Liver (tissue), 10 donors: ENCODE results near the gene DHX30. TPM values are rescaled to one million over a fixed set of nuclear protein-coding genes. Genes with fewer than 3 reads are reported as not detected.

Source experiments
- DNase-seq: peaks from one replicate; pipeline ENCODE4 v3.0.0-alpha.2; 2017; ENCODE audit warnings: low spot score
- H3K27ac ChIP-seq, 2 donors: one replicate each; pipeline ENCODE4 v1.7.0; 2013; ENCODE audit warnings: inconsistent platforms in 2 of 2, low read length in 2 of 2, control low read depth in 1 of 2, low read depth in 1 of 2, mild to moderate bottlenecking in 1 of 2
- H3K27me3 ChIP-seq, 4 donors: one replicate each; pipeline versions ENCODE4 v1.6.1 to v1.7.0; 2013; ENCODE audit warnings: low read length in 3 of 4, inconsistent platforms in 1 of 4, mild to moderate bottlenecking in 1 of 4, moderate library complexity in 1 of 4; ENCODE audit not compliant: control insufficient read depth in 4 of 4, insufficient read depth in 4 of 4
- H3K36me3 ChIP-seq, 4 donors: one replicate each; pipeline versions ENCODE4 v1.6.1 to v1.7.0; 2013; ENCODE audit warnings: low read length in 3 of 4, mild to moderate bottlenecking in 3 of 4, low read depth in 1 of 4, moderate library complexity in 1 of 4; ENCODE audit not compliant: control insufficient read depth in 4 of 4, insufficient read depth in 3 of 4
- H3K4me1 ChIP-seq, 4 donors: one replicate each; pipeline versions ENCODE4 v1.6.1 to v1.7.0; 2013; ENCODE audit warnings: low read length in 3 of 4, mild to moderate bottlenecking in 3 of 4, moderate library complexity in 1 of 4; ENCODE audit not compliant: control insufficient read depth in 4 of 4, insufficient read depth in 4 of 4
- H3K4me3 ChIP-seq, 3 donors: one replicate each; pipeline versions ENCODE4 v1.6.1 to v1.7.0; 2013; ENCODE audit warnings: low read length in 3 of 3, control low read depth in 1 of 3, low read depth in 1 of 3, mild to moderate bottlenecking in 1 of 3
- H3K9ac ChIP-seq, 2 donors: one replicate each; pipeline ENCODE4 v1.7.0; 2013; ENCODE audit warnings: low read length in 2 of 2, mild to moderate bottlenecking in 2 of 2, moderate library complexity in 2 of 2, control low read depth in 1 of 2, low read depth in 1 of 2
- H3K9me3 ChIP-seq, 4 donors: one replicate each; pipeline versions ENCODE4 v1.6.1 to v1.7.0; 2013; ENCODE audit warnings: low read length in 3 of 4; ENCODE audit not compliant: control insufficient read depth in 4 of 4
- EGR1 ChIP-seq, 2 donors: IDR thresholded peaks; 2 replicates each; pipeline ENCODE4 v1.6.1; 2016 to 2018; ENCODE audit warnings: antibody characterized with exemption in 2 of 2, low read depth in 2 of 2
- FOXA2 ChIP-seq: IDR thresholded peaks from 2 replicates; pipeline ENCODE4 v1.6.1; 2016; ENCODE audit warnings: antibody characterized with exemption
- GABPA ChIP-seq, 2 donors: IDR thresholded peaks in 1 of 2; conservative IDR thresholded peaks in 1 of 2; 2 replicates each; pipeline ENCODE4 v1.6.1; 2016; ENCODE audit warnings: antibody characterized with exemption in 2 of 2, mild to moderate bottlenecking in 1 of 2, moderate library complexity in 1 of 2
- HNF4G ChIP-seq: IDR thresholded peaks from 2 replicates; pipeline ENCODE4 v1.6.1; 2016; ENCODE audit warnings: antibody characterized with exemption
- JUND ChIP-seq, 2 donors: IDR thresholded peaks; 2 replicates each; pipeline ENCODE4 v1.6.1; 2016; ENCODE audit warnings: antibody characterized with exemption in 2 of 2
- NR2F2 ChIP-seq: IDR thresholded peaks from 2 replicates; pipeline ENCODE4 v1.6.1; 2016; ENCODE audit warnings: antibody characterized with exemption
- RAD21 ChIP-seq, 2 donors: IDR thresholded peaks; 2 replicates each; pipeline ENCODE4 v1.6.1; 2016; ENCODE audit warnings: antibody characterized with exemption in 2 of 2, mild to moderate bottlenecking in 2 of 2
- SP1 ChIP-seq: IDR thresholded peaks from 2 replicates; pipeline ENCODE4 v1.6.1; 2018; ENCODE audit warnings: antibody characterized with exemption, mild to moderate bottlenecking
- TAF1 ChIP-seq: conservative IDR thresholded peaks from 2 replicates; pipeline ENCODE4 v1.6.1; 2016; ENCODE audit warnings: antibody characterized with exemption, mild to moderate bottlenecking
- WGBS: extraction: QIAGEN DNeasy Blood & Tissue Kit; methylation state at CpG from one replicate; pipeline ENCODE4 v1.1.7; 2013; 5-methylcytosine and 5-hydroxymethylcytosine counted together
- polyA plus RNA-seq, 2 donors: library from polyadenylated mRNA; stranded (reverse) in 1 of 2; unstranded in 1 of 2; fragments of 200-250 nt in 1 of 2; fragments of >200 nt in 1 of 2; fragmentation: Nextera tagmentation in 1 of 2; extraction: Ambion mirVana in 1 of 2; gene quantifications; one replicate each; pipeline versions ENCODE4 v1.2.1 to v1.2.3, GENCODE V29; 2013 to 2015
- small RNA-seq: library from RNA; depleted of rRNA; stranded (forward); fragments of <200 nt; gene quantifications from one replicate; pipeline ENCODE3, GENCODE V24; 2014
- total RNA-seq, 2 donors: library from RNA; depleted of rRNA; stranded (reverse); fragments of >200 nt; gene quantifications; one replicate each; pipeline ENCODE4 v1.2.3, GENCODE V29; 2014
- TF ChIP-seq, protein P1 (sequence below): IDR thresholded peaks from 2 replicates; pipeline ENCODE4 v1.6.1; 2016; ENCODE audit warnings: antibody characterized with exemption
- TF ChIP-seq, protein P2 (sequence below): IDR thresholded peaks from 2 replicates; pipeline ENCODE4 v1.6.1; 2016; ENCODE audit warnings: antibody characterized with exemption
- TF ChIP-seq, protein P3 (sequence below): IDR thresholded peaks from 2 replicates; pipeline ENCODE4 v1.6.1; 2016; ENCODE audit warnings: antibody characterized with exemption
- donor health status: healthy.
- donor health status: healthy.
- donor health status: healthy.
- donor health status: healthy.
- donor health status: healthy.

The DHX30 gene
- total and polyA plus RNA-seq, 4 donors, result 18.3 to 39.9 (median 26.3) TPM

DNA sequence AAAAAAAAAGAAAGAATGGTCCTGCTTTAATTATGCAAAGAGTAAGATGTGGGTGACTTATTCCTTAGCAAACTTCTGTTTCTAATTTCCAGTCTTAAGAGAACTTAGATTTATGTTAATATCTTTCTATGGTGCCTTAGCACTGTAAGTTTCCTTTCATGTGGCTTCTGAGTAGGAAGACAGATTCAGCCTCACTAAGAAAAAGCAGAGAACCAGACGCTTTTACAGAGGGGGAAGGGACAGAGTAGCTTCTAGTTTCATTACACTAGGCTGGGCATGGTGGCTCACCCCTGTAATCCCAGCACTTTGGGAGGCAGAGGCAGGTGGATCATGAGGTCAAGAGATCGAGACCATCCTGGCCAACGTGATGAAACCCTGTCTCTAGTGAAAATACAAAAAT, 95.0 kb downstream of the DHX30 start:
- Histone ChIP-seq H3K27me3 (no peaks in the 10 kb centered on the region), H3K9me3 (no peaks in the 10 kb centered on the region), H3K4me1 (no peaks in the 10 kb centered on the region), H3K36me3 (peaks cover 0 to 6% (median 1%) of the 10 kb centered on the region in 4 donors), H3K9ac (no peak overlapping the region), H3K27ac (no peak overlapping the region), H3K4me3 (no peak overlapping the region)
- DNase-seq, result no peak
- TF ChIP-seq, protein P1, sequence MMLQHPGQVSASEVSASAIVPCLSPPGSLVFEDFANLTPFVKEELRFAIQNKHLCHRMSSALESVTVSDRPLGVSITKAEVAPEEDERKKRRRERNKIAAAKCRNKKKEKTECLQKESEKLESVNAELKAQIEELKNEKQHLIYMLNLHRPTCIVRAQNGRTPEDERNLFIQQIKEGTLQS, result no peak
- TF ChIP-seq NR2F2 (no peak), JUND (IDR thresholded peaks at IDR 0.05) (no peak), TAF1 (no peak)
- TF ChIP-seq, protein P2, sequence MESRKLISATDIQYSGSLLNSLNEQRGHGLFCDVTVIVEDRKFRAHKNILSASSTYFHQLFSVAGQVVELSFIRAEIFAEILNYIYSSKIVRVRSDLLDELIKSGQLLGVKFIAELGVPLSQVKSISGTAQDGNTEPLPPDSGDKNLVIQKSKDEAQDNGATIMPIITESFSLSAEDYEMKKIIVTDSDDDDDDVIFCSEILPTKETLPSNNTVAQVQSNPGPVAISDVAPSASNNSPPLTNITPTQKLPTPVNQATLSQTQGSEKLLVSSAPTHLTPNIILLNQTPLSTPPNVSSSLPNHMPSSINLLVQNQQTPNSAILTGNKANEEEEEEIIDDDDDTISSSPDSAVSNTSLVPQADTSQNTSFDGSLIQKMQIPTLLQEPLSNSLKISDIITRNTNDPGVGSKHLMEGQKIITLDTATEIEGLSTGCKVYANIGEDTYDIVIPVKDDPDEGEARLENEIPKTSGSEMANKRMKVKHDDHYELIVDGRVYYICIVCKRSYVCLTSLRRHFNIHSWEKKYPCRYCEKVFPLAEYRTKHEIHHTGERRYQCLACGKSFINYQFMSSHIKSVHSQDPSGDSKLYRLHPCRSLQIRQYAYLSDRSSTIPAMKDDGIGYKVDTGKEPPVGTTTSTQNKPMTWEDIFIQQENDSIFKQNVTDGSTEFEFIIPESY, result no peak
- 91% methylated on average over 3 of the region's 3 CpGs for WGBS

DNA sequence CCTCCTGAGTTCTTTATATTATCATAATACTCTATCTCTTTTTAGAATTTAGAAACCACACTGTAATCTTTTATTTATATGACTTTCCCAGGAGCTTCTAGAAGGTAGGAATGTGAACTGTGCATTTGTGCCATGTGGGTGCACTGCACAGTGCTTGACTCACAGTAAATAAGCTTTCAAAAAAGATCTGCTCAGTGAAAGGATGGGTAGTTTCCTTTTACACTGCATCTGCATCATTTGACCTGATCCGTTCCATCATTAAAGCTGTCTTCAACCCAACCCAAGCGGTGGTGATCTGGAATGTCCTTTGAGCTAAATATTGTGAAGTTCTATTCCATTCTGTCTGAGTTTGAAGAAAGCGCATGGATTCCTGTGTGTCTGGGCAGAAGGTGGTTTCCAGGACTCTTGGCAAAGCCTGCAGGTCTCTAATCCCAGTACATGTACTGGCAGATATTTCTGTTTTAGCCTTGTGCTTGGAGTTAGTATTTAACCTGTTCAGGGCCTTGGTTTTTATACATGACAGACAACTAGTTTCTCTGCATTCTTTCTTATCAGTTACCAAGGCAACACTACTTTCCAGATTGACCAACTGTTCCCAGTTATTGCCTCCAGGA, 96.7 kb downstream of the DHX30 start:
- H3K36me3 ChIP-seq, result peaks cover 0 to 6% (median 1%) of the 10 kb centered on the region in 4 donors
- no peak overlapping the region for H3K9ac ChIP-seq
- no peaks in the 10 kb centered on the region for H3K4me1 ChIP-seq
- no peak for DNase-seq
- H3K4me3 ChIP-seq, result no peak overlapping the region
- TF ChIP-seq, protein P3, sequence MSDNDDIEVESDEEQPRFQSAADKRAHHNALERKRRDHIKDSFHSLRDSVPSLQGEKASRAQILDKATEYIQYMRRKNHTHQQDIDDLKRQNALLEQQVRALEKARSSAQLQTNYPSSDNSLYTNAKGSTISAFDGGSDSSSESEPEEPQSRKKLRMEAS, result no peak
- TF ChIP-seq GABPA (IDR thresholded peaks at IDR 0.05 in 1 of 2, conservative IDR thresholded peaks at IDR 0.05 in 1 of 2) (no peak), NR2F2 (no peak), TAF1 (no peak), HNF4G (no peak), FOXA2 (no peak), RAD21 (IDR thresholded peaks at IDR 0.05) (no peak), SP1 (no peak), EGR1 (IDR thresholded peaks at IDR 0.05; ENCODE audit: low read depth in 2 of 2) (no peak)
- TF ChIP-seq, protein P2, result no peak
- TF ChIP-seq, protein P1, result no peak
- no peak overlapping the region for H3K27ac ChIP-seq
- WGBS, result 94% methylated on average over 3 of the region's 3 CpGs
- H3K27me3 ChIP-seq, result no peaks in the 10 kb centered on the region
- no peaks in the 10 kb centered on the region for H3K9me3 ChIP-seq

Small RNA genes lying within 50 kb of the gene (small RNA-seq; reads per million reads assigned to genes)
- 0.07 reads per million for gene MIR1226
- gene RF02271, result not detected

Other genes starting within 250 kb of the DHX30 start
- gene CSPG5, start 224.3 kb upstream of the DHX30 start, total RNA-seq, result under 1 TPM; 0.25 to 0.33 TPM
- gene CSPG5, start 224.3 kb upstream of the DHX30 start, polyA plus RNA-seq, result under 1 TPM in 1 of 2 donors, not detected in 1; 0.42 TPM
- 10 to 100 TPM; 16.7 to 19.8 TPM for gene SMARCC1, start 21.2 kb upstream of the DHX30 start, total RNA-seq
- 1 to 10 TPM; 6.6 to 8.5 TPM for gene SMARCC1, start 21.2 kb upstream of the DHX30 start, polyA plus RNA-seq
- gene MAP4, start 213.3 kb downstream of the DHX30 start, total RNA-seq, result 10 to 100 TPM; 16.6 to 33.7 TPM
- gene MAP4, start 213.3 kb downstream of the DHX30 start, polyA plus RNA-seq, result 10 to 100 TPM; 27.8 to 41.4 TPM